Liver (tissue), 2 donors: ENCODE results near the gene WNT2B.

Source experiments
- CTCF ChIP-seq: fragments of 150-350 bp; IDR thresholded peaks from 2 replicates; pipeline ENCODE4 v1.5.1; 2017; ENCODE audit warnings: improper control_type of control experiment, low read depth, low read length; ENCODE audit not compliant: missing input control
- TF ChIP-seq, protein P1 (sequence below): IDR thresholded peaks from 2 replicates; pipeline ENCODE4 v1.6.1; 2016; ENCODE audit warnings: antibody characterized with exemption, mild to moderate bottlenecking
- donor health status: healthy.

DNA sequence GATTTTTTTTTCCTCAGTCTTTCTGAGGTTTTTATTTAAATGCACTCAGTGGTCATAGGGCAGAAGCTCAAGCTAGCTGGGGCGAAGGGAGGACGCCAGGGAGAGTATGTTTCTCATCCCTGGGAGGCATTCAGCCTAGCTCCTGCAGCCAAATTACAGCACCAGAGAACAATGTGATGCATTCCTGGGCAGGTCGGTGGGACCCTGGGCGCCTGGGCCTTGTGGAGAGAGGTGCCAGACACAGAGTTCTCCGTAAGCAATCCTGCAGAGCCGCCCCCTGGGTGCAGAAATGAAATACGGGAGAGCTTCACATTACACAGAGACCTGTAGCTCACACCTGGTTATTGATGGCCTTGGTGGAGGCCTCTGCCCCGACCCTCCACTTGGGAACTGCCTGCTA lies 15.5 kb downstream of the WNT2B start:
- TF ChIP-seq CTCF = no peak
- TF ChIP-seq, protein P1, sequence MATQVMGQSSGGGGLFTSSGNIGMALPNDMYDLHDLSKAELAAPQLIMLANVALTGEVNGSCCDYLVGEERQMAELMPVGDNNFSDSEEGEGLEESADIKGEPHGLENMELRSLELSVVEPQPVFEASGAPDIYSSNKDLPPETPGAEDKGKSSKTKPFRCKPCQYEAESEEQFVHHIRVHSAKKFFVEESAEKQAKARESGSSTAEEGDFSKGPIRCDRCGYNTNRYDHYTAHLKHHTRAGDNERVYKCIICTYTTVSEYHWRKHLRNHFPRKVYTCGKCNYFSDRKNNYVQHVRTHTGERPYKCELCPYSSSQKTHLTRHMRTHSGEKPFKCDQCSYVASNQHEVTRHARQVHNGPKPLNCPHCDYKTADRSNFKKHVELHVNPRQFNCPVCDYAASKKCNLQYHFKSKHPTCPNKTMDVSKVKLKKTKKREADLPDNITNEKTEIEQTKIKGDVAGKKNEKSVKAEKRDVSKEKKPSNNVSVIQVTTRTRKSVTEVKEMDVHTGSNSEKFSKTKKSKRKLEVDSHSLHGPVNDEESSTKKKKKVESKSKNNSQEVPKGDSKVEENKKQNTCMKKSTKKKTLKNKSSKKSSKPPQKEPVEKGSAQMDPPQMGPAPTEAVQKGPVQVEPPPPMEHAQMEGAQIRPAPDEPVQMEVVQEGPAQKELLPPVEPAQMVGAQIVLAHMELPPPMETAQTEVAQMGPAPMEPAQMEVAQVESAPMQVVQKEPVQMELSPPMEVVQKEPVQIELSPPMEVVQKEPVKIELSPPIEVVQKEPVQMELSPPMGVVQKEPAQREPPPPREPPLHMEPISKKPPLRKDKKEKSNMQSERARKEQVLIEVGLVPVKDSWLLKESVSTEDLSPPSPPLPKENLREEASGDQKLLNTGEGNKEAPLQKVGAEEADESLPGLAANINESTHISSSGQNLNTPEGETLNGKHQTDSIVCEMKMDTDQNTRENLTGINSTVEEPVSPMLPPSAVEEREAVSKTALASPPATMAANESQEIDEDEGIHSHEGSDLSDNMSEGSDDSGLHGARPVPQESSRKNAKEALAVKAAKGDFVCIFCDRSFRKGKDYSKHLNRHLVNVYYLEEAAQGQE = no peak
